ENCODE measurements around the gene DGAT2.
"Not testable (repeated sequence)": the region's sequence is repeated elsewhere in the genome, so short reads cannot be mapped to it uniquely, and the experiment has no call there.

Gene DGAT2

DNA sequence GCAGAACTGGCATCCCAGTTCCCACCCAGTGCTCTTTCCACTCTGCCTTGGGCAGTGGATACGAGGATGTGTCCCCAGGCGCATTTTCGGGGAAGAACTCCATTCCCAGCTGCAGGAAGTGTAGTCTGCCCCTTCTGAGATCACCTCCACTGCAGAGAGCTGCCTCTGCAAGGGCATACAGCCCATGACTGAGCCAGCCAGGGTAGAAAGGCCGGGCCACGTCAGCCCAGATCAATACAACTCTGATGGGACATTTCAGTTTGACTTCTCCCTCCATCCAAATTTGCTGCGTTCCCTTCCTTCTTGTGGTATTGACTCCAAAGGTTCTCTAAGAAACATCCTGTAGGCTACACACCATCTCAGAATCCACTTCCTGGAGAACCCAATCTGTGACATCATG is 31.3 kb upstream of the DGAT2 start:
- H3K4me1 ChIP-seq (ENCODE audit: control insufficient read depth, insufficient read depth, low read length) = no peaks in the 10 kb centered on the region

GRCh38 chr11:75740681-75741080 is 27.9 kb upstream of the DGAT2 start:
- POLR2A ChIA-PET = interaction anchor here (1.1 kb wide), 1 partner anchor 24 kb away, joined by 3 read pairs; no protein-coding TSS in a partner anchor
- TF ChIP-seq MEIS1 (CRISPR knock-in tag; IDR thresholded peaks at IDR 0.05; ENCODE audit: borderline replicate concordance) (no peak), HOXC10 (CRISPR knock-in tag; IDR thresholded peaks at IDR 0.05) (no peak), ZNF274 (IDR thresholded peaks at IDR 0.05; ENCODE audit: low read length) (no peak), ZNF274 (tag by site-specific recombination; IDR thresholded peaks at IDR 0.05; ENCODE audit: borderline replicate concordance) (no peak), ZNF660 (tag by site-specific recombination; IDR thresholded peaks at IDR 0.05) (no peak), ZFHX2 (tag by site-specific recombination; conservative IDR thresholded peaks at IDR 0.05) (no peak)
- H3K4me1 ChIP-seq (ENCODE audit: control insufficient read depth, insufficient read depth, low read length) = no peaks in the 10 kb centered on the region
- no peaks in the 10 kb centered on the region for H3K9me3 ChIP-seq (ENCODE audit: control insufficient read depth, insufficient read depth, low read depth, low read length)
- no peaks in the 10 kb centered on the region for H3K36me3 ChIP-seq (ENCODE audit: control insufficient read depth in 2 of 2, insufficient read depth in 1 of 2, low read length in 2 of 2)
- H3K4me3 ChIP-seq (ENCODE audit: low read depth, low read length) = no peak overlapping the region
- H3K27ac ChIP-seq (ENCODE audit: extremely low read depth, low read depth, low read length) = no peak overlapping the region
- CTCF ChIA-PET = no interaction called here

More for the DNA sequence above, 31.3 kb upstream of the DGAT2 start:
- no peaks in the 10 kb centered on the region for H3K9me3 ChIP-seq (ENCODE audit: control insufficient read depth, insufficient read depth, low read depth, low read length)
- H3K27ac ChIP-seq (ENCODE audit: extremely low read depth, low read depth, low read length) = no peak overlapping the region
- POLR2A ChIA-PET = no interaction called here
- no peak overlapping the region for H3K4me3 ChIP-seq (ENCODE audit: low read depth, low read length)
- TF ChIP-seq ZNF664 (tag by site-specific recombination; IDR thresholded peaks at IDR 0.05) (no peak), ZNF776 (tag by site-specific recombination; IDR thresholded peaks at IDR 0.05; ENCODE audit: borderline replicate concordance) (no peak), KLF16 (tag by site-specific recombination; IDR thresholded peaks at IDR 0.05) (no peak), ZBTB8A (tag by site-specific recombination; IDR thresholded peaks at IDR 0.05) (no peak), ZNF571 (tag by site-specific recombination; IDR thresholded peaks at IDR 0.05) (no peak), ZFP3 (tag by site-specific recombination; IDR thresholded peaks at IDR 0.05; ENCODE audit: low read depth) (no peak), ZNF792 (tag by site-specific recombination; IDR thresholded peaks at IDR 0.05) (no peak), SP7 (tag by site-specific recombination; IDR thresholded peaks at IDR 0.05) (no peak), ZNF274 (IDR thresholded peaks at IDR 0.05; ENCODE audit: low read length) (no peak), ZNF274 (tag by site-specific recombination; IDR thresholded peaks at IDR 0.05; ENCODE audit: borderline replicate concordance) (no peak), ZBTB21 (tag by site-specific recombination; IDR thresholded peaks at IDR 0.05) (no peak), PRDM1 (tag by site-specific recombination; IDR thresholded peaks at IDR 0.05) (no peak), ZNF266 (tag by site-specific recombination; IDR thresholded peaks at IDR 0.05; ENCODE audit: low read depth) (no peak)
- TF ChIP-seq, protein P1, sequence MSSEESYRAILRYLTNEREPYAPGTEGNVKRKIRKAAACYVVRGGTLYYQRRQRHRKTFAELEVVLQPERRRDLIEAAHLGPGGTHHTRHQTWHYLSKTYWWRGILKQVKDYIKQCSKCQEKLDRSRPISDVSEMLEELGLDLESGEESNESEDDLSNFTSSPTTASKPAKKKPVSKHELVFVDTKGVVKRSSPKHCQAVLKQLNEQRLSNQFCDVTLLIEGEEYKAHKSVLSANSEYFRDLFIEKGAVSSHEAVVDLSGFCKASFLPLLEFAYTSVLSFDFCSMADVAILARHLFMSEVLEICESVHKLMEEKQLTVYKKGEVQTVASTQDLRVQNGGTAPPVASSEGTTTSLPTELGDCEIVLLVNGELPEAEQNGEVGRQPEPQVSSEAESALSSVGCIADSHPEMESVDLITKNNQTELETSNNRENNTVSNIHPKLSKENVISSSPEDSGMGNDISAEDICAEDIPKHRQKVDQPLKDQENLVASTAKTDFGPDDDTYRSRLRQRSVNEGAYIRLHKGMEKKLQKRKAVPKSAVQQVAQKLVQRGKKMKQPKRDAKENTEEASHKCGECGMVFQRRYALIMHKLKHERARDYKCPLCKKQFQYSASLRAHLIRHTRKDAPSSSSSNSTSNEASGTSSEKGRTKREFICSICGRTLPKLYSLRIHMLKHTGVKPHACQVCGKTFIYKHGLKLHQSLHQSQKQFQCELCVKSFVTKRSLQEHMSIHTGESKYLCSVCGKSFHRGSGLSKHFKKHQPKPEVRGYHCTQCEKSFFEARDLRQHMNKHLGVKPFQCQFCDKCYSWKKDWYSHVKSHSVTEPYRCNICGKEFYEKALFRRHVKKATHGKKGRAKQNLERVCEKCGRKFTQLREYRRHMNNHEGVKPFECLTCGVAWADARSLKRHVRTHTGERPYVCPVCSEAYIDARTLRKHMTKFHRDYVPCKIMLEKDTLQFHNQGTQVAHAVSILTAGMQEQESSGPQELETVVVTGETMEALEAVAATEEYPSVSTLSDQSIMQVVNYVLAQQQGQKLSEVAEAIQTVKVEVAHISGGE (tag by site-specific recombination; conservative IDR thresholded peaks at IDR 0.05; ENCODE audit: low read depth) = no peak
- CTCF ChIA-PET = interaction anchor here (0.6 kb wide), 1 partner anchor 44 kb away, joined by 4 read pairs; no protein-coding TSS in a partner anchor
- H3K36me3 ChIP-seq (ENCODE audit: control insufficient read depth in 2 of 2, insufficient read depth in 1 of 2, low read length in 2 of 2) = no peaks in the 10 kb centered on the region

DNA sequence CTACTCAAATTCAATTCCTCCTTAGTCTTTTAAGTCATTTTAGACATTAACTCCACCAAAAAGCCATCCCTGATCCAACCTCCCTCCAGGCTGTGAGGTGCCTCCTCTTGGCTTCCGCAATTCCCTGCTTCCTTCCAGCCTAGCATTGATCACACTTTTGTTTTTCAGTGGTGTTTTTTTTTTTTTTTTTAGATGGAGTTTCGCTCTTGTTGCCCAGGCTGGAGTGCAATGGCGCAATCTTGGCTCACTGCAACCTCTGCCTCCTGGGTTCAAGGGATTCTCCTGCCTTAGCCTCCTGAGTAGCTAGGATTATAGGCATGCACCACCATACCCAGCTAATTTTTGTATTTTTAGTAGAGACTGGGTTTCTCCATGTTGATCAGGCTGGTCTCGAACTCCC is 25.4 kb upstream of the DGAT2 start:
- H3K9me3 ChIP-seq (ENCODE audit: control insufficient read depth, insufficient read depth, low read depth, low read length); H3K4me1 ChIP-seq (ENCODE audit: control insufficient read depth, insufficient read depth, low read length); H3K36me3 ChIP-seq (ENCODE audit: control insufficient read depth in 2 of 2, insufficient read depth in 1 of 2, low read length in 2 of 2); H3K27ac ChIP-seq (ENCODE audit: extremely low read depth, low read depth, low read length); H3K4me3 ChIP-seq (ENCODE audit: low read depth, low read length): not testable (repeated sequence)
- CTCF ChIA-PET = interaction anchor here (0.6 to 0.7 kb wide), 2 partner anchors 156 to 425 kb away, joined by 3 to 4 read pairs; no protein-coding TSS in a partner anchor
- POLR2A ChIA-PET = interaction anchor here (0.7 kb wide), 1 partner anchor 20 kb away, joined by 5 read pairs; no protein-coding TSS in a partner anchor

All from HEK293 (cell line).